ENCODE data around the gene ATG16L1. TPM values are rescaled to one million over a fixed set of nuclear protein-coding genes. Genes with fewer than 3 reads are reported as not detected.

Gene ATG16L1
- total RNA-seq, 1 experiment from 2014 or later: 42.0 TPM

GRCh38 chr2:233332125-233332524 lies 80.7 kb downstream of the ATG16L1 start:
- Histone ChIP-seq H2AK5ac (ENCODE audit: insufficient read length, low read length) (no peak overlapping the region), H3T11ph (ENCODE audit: low read length) (no peak overlapping the region), H3K4me2 (ENCODE audit: insufficient read depth, insufficient read length, low read length) (no peak overlapping the region), H2BK12ac (ENCODE audit: insufficient read length, low read depth, low read length) (no peak overlapping the region), H2BK120ac (ENCODE audit: low read depth, low read length, poor library complexity, severe bottlenecking) (no peak overlapping the region), H3K4ac (ENCODE audit: low read depth, low read length) (no peak overlapping the region), H3K27ac (ENCODE audit: insufficient read length, low read depth, low read length) (no peak overlapping the region), H3K27me3 (ENCODE audit: insufficient read depth, low read length) (no peaks in the 10 kb centered on the region; the same call in 1 of the 2 replicates), H3K14ac (ENCODE audit: insufficient read depth, low read length) (no peak overlapping the region), H3K18ac (ENCODE audit: insufficient read length, low read depth, low read length) (no peak overlapping the region), H4K91ac (ENCODE audit: insufficient read length, low read depth, low read length) (no peak overlapping the region), H3K23me2 (ENCODE audit: insufficient read length, low read depth, low read length, poor library complexity, severe bottlenecking) (no peaks in the 10 kb centered on the region), H3K23ac (ENCODE audit: insufficient read length, low read depth, low read length) (no peak overlapping the region), H4K8ac (replicated peaks; ENCODE audit: insufficient read length, low read depth, low read length) (no peak overlapping the region), H3K79me1 (ENCODE audit: insufficient read depth, low read depth, low read length, poor library complexity, severe bottlenecking) (no peaks in the 10 kb centered on the region), H4K20me1 (ENCODE audit: control insufficient read depth, insufficient read depth, insufficient read length) (peaks cover 2% of the 10 kb centered on the region), H3K79me2 (ENCODE audit: insufficient read depth, low read length) (no peaks in the 10 kb centered on the region), H3K9me3 (ENCODE audit: control insufficient read depth, low read depth, low read length) (no peaks in the 10 kb centered on the region), H3K56ac (ENCODE audit: insufficient read length, low read depth, low read length) (no peak overlapping the region), H3K4me1 (ENCODE audit: insufficient read depth, low read length) (peaks cover 2% of the 10 kb centered on the region; the same call in 1 of the 2 replicates), H2AFZ (ENCODE audit: low read length) (no peak overlapping the region), H3K9ac (ENCODE audit: extremely low read depth, insufficient read length, low read length) (no peak overlapping the region), H4K5ac (ENCODE audit: insufficient read length, low read depth, low read length) (no peak overlapping the region), H2BK20ac (ENCODE audit: low read depth, low read length, poor library complexity, severe bottlenecking) (no peak overlapping the region), H2BK15ac (ENCODE audit: low read depth, low read length) (no peak overlapping the region), H2BK5ac (ENCODE audit: insufficient read length, low read length) (no peak overlapping the region)
- DNase-seq: no peak
- Mint-ChIP-seq H3K9me3 (no peaks in the 10 kb centered on the region; a peak in 1 of 5 replicates), H3K27me3 (ENCODE audit: low read depth) (peaks cover 100% of the 10 kb centered on the region), H3K36me3 (ENCODE audit: insufficient read depth in 1 of 3, low read depth in 3 of 3) (no peaks in the 10 kb centered on the region; a peak in 2 of 7 replicates), H3K27ac (no peak overlapping the region), H3K4me3 (no peak overlapping the region), H3K4me1 (peaks cover 14 to 15% of the 10 kb centered on the region in 2 experiments)
- WGBS (ENCODE audit: extremely low coverage, insufficient read length, low lambda C conversion rate): no CpG with 5 or more reads among the region's 4 CpGs
- TF ChIP-seq, protein P1, sequence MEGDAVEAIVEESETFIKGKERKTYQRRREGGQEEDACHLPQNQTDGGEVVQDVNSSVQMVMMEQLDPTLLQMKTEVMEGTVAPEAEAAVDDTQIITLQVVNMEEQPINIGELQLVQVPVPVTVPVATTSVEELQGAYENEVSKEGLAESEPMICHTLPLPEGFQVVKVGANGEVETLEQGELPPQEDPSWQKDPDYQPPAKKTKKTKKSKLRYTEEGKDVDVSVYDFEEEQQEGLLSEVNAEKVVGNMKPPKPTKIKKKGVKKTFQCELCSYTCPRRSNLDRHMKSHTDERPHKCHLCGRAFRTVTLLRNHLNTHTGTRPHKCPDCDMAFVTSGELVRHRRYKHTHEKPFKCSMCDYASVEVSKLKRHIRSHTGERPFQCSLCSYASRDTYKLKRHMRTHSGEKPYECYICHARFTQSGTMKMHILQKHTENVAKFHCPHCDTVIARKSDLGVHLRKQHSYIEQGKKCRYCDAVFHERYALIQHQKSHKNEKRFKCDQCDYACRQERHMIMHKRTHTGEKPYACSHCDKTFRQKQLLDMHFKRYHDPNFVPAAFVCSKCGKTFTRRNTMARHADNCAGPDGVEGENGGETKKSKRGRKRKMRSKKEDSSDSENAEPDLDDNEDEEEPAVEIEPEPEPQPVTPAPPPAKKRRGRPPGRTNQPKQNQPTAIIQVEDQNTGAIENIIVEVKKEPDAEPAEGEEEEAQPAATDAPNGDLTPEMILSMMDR (conservative IDR thresholded peaks at IDR 0.05): no peak

Data from H9 (cell line).